PC-3 (cell line): ENCODE measurements around the gene ZNF366.

Source experiments
- EZH2 ChIP-seq: fragments of 300-600 bp; sonication (generic); IDR thresholded peaks from one replicate; pipeline ENCODE4 v1.6.1; 2017; ENCODE audit warnings: antibody characterized with exemption, mild to moderate bottlenecking, low read length; ENCODE audit not compliant: unreplicated experiment
- EZH2phosphoT487 ChIP-seq: fragments of 300-600 bp; sonication (generic); IDR thresholded peaks from 2 replicates; pipeline ENCODE4 v1.6.1; 2018; ENCODE audit warnings: mild to moderate bottlenecking, antibody characterized with exemption, low read length, borderline replicate concordance
- TF ChIP-seq, protein P1 (sequence below): fragments of 300-600 bp; sonication (generic); conservative IDR thresholded peaks from 2 replicates; pipeline ENCODE4 v1.5.1; 2017; ENCODE audit warnings: antibody characterized with exemption, low read depth, mild to moderate bottlenecking, low read length

GRCh38 chr5:72453246-72453775 lies 53.9 kb downstream of the ZNF366 start:
- TF ChIP-seq, protein P1, sequence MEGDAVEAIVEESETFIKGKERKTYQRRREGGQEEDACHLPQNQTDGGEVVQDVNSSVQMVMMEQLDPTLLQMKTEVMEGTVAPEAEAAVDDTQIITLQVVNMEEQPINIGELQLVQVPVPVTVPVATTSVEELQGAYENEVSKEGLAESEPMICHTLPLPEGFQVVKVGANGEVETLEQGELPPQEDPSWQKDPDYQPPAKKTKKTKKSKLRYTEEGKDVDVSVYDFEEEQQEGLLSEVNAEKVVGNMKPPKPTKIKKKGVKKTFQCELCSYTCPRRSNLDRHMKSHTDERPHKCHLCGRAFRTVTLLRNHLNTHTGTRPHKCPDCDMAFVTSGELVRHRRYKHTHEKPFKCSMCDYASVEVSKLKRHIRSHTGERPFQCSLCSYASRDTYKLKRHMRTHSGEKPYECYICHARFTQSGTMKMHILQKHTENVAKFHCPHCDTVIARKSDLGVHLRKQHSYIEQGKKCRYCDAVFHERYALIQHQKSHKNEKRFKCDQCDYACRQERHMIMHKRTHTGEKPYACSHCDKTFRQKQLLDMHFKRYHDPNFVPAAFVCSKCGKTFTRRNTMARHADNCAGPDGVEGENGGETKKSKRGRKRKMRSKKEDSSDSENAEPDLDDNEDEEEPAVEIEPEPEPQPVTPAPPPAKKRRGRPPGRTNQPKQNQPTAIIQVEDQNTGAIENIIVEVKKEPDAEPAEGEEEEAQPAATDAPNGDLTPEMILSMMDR = no peak
- TF ChIP-seq EZH2 (no peak), EZH2phosphoT487 (no peak)
